ENCODE measurements around the gene CCP110.
A peak's percentile ranks its signal among the peaks of the same experiment; 100 is the strongest.

CCP110 gene

DNA sequence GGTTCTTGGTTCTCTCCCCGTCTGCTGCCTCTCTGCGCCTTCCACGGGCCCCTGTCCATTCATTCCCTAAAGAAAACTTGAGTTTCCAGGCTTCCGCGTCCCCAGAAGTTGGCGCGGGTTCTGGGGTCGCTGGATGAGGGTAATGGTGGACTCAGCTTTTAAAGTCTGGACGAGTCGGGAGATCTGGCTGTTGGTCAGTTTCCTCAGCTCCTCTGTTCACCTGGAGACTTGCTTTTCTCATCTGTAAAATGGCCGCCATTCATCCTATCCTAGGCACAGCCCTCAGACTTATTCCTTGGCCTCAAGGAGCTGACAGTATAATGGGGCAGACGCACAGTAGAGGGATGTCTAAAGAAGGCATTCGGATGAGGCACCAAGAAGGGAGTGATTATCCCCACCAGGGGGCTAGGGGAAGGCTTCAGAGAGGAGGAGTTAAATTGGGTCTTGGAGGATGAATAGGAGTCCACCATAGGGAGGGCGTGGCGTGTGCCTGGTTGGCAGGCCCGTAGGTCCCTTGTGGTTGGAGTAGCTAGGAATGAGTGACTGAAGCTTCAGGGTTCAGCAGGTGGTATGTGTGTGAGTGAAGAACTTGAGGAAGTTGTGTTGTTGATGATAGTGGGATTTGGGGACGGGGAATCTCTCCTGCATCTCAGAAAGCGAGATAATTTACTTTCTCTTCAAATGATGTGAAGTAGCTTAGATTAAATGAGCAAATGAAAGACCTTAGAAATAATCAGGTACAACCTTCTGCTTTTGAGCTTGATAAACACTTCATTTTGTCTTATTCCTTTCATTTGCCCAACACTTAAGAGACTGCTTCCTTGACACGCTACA lies 32.4 kb downstream of the CCP110 start:
- DNase-seq, result no peak

DNA sequence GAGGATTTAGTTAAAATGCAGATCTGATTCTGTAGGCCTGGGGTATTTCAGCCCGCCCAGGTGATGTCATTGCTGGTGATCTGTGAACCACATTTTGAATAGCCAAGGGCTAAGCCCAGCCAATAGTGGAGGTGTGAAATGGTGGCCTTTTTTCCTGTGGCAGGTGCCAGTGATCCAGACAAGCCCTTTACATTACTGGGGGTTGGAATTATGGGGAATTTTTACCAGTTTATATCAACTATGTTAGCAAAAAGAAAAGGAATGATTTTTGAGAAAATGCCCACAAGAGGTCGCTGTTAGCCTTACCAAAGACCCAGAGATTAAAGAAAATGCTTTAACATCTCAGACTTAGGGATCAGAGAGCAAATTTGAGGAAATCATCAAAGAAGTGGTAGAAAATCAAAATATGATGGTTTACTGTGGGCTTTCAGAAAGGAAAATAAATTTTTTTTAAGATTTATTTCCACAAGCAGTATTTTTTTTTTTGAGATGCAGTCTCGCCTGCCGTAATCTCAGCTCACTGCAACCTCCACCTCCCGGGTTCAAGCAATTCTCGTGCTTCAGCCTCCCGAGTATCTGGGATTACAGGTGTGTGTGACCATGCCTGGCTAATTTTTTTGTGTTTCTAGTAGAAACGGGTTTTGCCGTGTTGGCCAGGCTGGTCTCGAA lies 35.6 kb downstream of the CCP110 start:
- DNase-seq, result peak; percentile 18

DNA sequence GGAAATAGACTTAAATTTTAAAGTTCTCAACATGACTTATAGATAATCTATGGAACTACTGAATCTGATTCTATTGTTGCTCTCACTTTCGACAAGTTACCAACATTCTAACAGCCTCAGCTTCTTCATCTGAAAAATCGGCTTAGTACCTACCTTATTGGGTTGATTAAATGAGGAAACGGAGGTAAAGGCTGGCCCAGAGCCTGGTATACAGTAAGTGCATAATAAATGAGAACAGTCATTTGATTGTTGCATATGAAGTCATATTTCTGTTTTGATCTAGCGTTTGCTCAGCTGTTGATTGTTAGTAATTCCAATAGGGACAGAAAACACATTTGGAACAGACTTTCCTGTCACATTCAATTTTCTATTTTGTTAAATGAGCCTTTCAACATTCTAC lies 36.3 kb downstream of the CCP110 start:
- no peak for DNase-seq

DNA sequence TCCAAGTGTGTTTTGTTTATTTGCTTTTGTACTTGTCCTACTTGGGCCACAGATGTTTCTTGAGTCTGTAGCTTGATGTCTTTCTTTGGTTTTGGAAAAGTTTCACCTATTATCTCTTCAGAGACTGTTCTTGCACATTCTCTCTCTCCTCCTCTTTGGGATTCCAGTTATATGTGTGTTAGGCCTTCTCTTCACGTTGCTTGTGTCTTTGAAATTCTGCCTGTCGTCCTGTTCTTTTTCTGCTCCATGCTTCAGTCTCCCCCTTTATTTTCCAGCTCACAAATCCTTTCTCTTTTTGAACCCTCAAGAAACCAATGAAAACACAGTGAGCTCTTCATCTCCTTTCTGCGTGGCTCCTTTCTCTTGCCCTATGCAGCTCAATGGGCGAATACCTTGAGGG lies 39.6 kb downstream of the CCP110 start:
- DNase-seq, result no peak

DNA sequence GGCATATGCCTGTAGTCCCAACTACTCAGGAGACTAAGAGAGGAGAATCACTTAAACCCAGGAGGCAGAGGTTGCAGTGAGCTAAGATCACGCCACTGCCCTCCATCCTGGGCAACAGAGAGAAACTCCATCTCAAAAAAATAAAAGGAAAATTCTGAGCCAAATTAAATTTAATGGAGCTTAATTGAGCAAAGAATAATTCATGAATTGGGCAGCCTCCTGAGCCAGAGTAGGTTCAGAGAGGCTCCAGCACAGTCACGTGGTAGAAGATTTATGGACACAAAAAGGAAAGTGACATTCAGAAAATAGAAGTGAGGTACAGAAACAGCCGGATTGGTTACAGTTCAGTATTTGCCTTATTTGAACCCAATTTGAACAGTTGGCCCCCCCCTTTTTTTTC lies 42.6 kb downstream of the CCP110 start:
- DNase-seq, result no peak

DNA sequence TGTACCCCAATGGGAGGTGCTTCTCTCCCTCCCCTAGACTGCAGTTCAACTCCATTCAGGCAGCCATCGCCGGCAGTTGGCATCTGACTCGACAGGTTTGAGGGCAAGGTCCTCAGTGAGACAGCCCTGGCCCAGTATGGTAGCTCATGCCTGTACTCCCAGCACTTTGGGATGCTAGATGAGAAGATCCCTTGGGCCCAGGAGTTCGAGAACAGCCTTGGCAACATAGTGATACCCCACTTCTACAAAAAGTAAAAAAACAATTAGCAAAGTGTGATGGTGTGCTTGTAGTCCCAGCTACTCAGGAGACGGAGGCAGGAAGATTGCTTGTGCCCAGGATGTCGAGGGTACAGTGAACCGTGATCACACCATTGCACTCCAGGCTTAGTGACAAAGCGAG lies 43.8 kb downstream of the CCP110 start:
- DNase-seq, result no peak

DNA sequence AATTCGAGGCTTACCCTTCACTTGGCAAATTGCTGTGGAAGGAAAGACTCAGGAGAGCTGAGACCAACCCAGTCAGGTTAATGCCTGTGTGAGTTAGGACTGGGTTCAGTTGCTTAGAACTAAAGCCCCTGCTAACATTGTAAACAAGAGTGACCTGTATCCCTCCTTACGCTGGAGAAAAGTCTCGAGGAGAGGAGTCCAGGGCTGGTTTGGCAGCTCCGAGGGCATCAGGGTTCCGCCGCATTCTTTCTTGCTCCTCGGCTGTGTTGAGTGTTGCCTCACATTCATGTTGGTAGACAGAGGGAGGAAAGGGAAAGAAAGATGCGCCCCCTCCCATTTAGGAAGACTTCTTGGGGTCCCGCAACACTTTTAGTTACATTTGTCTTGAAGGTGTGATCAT lies 50.3 kb downstream of the CCP110 start:
- no peak for DNase-seq

DNA sequence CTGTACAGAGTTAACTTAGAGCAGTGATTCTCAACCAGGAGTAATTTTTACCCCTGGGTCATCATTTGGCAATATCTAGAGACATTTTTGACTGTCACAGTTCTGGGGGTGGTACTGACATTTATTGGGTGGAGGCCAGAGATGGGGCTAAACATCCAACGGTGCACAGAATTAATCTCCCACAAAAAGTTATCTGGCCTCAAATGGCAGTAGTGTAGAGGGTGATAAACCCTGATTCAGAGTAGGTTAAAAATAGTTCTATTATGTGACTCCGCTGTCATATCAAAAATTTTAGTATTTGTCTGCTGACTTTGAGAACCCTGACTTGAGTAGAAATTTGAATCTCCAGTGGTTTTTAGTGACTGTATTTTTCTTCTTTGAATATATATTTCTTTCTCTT lies 50.9 kb downstream of the CCP110 start:
- no peak for DNase-seq

DNA sequence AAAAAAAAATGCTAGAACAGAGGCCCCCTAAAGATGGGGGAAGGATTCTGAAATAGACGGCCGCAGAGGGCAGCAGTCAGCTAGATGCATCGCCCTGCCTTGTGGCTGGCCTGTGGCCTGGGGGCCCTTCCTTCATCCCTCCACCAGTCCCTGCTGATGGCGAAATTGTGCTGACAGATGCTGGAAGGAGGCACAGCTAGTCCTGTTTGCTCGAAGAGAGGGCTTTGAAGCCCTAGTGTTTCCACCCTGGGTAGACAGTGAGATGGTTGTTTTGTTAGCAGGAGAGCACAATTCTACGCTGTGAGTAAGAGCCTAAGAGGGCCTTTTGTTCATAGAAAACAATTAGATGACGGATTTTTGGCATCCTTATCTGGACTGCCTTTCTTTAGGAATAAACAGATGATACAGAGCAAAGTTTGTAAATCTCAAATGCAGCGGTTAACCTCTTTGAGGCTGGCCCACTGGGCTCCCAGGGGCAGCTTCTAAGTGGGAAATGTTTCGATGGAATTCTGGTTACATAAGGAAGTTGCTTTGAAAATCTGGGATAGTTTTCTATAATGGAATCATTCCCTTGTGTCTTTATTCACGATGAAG lies 54.7 kb downstream of the CCP110 start:
- DNase-seq, result no peak

DNA sequence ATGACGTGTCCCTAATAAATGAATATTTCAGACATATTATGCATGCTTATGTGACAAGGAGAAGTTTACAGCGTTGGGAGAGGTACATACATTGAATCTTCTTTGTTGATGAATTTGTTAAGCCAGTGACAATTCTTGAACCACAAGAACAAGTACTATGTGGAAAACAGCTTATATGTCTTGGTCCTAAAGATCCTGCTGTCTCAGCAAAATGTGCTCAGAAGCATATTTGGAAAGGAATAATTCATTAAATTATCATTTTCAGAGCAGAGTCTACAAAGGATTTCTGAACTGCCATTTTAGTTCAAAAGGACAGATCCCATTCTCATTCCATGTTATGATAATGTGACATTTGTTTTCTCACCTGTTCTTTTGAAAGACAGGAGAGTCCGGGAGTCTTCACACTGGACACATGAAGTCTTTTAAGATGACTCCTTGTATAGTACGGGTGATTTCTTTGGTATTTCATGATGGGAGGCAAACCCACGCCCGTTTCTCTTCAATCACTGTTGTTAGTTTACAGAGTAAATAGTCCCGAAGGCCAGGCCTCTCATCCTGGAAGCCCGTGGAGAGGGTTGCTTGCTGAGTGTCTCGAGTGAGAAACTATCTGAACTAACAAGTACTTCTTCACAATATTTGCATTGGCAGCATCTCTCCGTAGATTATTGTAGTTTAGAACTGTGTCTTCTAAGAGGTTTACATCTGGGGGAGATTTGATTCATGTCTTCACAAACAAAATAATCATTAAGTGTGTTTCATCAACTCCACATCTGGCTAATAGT lies 58.5 kb downstream of the CCP110 start:
- DNase-seq, result no peak

DNA sequence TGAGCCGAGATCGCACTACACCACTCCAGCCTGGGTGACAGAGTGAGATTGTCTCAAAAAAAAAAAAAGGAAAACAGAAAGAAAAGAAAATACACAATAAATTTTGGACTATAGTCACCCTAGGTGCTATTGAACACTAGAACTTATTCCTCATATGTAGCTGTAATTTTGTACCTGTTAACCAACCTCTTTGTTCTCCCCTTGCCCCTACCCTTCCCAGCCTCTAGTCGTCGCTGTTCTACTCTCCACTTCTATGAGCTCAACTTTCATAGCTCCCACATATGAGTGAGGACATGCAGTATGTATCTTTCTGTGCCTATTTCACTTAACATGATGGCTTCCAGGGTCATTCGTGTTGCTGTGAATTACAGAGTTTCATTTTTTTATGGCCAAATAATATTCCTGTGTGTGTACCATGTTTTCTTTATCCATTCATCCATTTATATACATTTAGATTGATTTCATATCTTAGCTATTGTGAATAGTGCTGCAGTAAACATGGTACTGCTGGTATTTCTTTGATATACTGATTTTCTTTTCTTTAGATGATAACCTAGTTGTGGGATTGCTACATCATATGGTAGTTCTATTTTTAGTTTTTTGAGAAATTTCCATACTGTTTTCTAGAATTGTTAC lies 60.0 kb downstream of the CCP110 start:
- peak; percentile 17 for DNase-seq

DNA sequence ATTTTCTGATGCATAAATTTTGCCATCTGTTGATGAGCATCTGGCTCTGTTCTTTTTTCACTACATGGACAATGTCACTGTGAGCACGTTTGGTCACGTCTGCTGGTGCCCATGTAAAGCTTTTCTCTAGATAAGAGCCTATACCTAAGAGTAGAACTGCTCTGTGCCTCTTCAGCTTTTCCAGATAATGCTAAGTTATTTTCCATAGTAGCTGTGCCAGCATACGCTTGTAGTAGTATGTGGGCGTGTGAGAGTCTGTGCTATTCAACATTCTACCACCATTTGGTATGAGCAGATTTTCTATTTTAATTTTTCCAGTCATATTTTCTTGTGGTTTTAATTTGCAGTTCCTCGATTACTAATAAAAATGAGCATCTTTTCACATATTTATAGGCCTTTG lies 64.9 kb downstream of the CCP110 start:
- no peak for DNase-seq

DNA sequence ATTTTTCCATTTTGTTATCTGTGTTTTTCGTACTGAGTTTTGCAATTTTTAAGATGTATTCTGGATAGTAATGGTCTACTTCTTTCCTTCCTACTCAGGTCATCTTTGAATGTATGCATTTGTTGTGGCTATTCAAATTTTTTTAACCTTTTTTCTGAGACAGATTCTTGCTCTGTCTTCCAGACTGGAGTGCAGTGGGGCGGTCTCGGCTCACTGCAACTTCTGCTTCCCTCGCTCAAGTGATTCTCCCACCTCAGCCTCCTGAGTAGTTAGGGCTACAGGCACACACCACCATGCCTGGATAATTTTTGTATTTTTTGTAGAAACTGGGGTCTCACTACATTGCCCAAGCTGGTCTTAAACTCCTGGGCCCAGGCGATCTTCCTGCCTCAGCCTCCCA lies 65.4 kb downstream of the CCP110 start:
- no peak for DNase-seq

DNA sequence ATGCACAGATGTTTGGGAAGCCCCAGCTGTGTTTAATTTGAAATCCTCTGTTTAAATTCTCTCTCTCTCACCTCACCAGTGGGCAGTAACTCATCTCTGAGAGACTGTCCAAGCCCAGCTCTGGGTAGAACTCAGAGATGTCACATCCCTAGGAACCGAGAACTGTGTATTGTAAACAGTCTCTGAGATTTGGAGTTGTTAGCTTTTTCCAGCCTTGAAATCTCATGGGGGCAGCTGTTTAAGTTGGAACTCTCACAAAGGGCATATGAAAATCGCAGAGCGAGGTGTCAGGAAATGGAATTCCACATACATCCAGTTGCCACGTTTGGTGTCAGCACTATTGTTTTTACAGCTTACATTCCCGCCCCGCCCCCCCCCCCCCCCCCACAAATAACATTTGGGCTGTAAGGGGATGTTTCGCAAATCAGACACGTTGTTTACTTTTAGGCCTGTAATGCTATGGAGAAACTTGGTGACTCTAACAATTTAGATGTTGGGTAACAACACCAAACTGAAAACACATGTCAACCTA lies 66.1 kb downstream of the CCP110 start:
- DNase-seq, result no peak

DNA sequence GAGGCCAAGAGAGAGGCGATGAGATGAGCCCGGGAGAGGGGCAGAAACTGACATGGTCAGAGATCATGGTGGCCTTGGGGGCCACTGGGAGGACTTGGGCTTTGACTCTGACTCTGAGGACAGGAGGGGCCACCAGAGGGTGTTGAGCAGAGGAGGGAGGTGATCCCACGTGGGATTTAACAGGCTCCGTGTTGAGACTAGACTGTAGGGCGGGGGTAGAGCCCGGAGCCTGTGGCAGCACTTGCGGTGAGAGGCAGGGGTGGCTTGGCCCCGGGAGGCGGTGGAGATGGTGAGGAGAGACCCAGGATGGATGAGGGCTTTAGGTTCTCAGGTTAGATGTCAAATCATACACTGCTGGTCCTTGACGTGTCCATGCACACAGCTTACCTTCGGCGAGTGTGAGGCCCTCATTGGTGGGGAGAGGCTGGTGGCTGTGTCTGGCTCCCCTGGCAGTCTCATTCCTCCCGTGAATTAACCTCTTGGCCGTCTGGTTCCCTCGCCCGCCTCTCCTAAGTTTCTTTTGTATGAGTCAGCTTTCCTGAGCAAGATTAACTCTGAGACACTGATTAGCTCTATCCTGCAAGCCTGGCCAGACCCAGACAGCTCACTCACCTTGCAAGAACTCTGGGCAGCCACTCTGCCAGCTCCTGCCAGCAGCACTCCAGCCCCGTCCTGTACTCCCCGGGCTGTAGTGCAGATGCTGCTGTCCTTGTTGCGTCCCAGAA lies 71.5 kb downstream of the CCP110 start:
- no peak for DNase-seq

DNA sequence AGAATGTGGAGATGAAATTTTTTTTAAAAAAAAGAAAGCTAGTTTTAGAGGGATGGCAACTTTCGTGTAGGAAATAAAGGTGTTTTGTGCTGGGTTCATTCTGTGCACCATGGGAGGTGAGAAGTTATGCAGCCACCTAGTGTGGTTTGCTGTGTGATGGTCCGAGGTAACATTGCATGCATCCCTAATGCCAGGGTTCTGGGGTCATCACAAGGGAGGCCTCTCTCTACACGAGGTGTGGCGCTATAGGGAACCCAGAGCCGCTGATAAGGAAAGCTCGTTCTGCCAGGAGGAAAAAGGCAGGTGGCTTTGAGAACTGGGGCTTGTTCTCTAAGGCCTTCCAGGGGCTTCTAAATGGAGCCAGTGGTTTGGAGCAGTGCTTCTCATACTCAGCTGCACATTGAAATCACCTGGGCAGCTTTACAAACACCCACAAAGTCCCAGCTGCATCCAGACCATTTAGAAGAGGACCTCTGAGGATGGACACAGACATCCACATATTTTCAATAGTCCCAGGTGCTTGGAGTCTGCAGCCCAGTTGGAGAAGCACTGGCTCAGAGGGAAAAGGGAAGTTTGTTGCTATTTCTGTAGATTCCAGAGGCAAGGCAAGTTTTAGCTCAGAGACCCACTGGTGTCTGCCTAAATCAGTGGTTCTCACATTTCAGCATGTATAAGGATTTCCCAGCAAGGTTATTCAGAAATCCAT lies 75.2 kb downstream of the CCP110 start:
- no peak for DNase-seq

DNA sequence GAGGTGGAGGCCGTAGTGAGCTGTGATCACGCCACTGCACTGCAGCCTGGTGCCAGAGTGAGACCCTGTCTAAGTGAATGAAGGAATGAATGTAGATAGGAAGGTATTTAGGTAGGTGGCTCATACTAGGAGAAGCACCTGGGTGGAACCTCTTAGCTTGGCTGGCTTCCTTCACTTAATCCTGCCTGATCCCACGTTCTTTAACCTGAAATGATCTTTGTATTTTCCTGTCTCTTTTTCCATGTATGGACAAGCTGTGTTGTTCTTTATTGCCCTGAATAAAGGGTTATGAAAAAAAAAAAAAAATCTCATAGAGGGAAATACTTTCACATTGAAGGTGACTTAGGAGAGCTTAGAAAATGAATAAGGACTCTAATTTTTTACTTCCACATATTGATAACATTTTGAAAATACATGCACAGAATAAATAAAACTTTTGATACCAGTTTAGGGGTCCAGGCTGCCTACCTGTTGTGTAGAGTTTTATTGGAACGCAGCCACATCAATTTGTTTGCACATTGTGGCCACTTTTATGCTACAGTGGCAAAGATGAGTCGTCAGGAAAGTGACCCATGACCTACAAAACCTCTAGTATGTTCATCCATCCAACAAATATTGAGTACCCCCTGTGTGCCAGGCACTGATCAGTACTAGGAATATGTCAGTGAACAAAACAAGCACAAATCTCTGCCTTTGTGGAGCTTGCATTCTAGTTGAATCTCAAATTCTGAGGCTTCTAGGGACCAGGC lies 76.4 kb downstream of the CCP110 start:
- DNase-seq, result no peak

DNA sequence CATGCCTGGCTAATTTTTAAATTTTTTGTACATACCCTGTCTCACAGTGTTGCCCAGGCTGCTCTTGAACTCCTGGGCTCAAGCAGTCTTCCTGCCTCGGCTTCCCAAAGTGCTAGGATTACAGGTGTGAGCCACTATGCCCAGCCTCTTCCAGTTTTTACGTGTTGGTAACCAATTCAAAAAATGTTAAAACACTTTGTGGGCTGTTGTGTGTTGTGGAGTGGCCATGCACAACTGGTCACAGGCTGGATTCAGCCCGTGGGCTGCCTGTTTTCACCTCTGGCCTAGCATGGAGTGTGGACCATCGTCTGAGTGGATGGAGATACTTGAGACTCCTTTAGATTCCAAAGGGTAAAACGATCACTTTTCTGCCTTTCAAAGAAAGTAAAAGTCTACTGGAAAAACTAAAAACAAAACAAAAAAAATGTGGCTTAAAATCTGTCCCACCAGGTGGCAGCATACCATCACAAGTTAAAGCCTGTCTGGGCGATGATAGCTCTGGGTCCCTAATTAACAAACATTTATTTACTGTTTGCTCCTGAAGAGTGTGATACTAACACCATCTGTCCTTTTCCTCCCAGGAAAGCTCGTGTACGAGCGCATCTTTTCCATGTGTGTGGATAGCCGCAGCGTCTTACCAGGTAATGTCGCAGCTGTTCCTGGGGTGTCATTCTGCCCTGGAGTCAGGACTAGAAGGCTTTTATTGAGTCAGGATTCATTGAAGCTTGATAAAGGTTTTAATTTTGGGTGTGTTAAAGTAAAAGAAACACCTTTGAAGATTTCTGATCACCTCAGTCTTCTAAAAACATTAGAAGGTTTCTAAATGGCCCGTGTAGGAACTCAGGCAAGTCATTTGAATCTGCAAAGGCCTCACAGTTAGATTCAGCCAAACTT lies 77.6 kb downstream of the CCP110 start:
- peak; percentile 6 for DNase-seq

Data from activated gamma-delta T cell treated with Interleukin-2 at 50 U/mL for 16 hours (primary cell).